Bronchial epithelial cell (primary cell): ENCODE results near the gene RORC. TPM values are rescaled to one million over a fixed set of nuclear protein-coding genes. Genes with fewer than 3 reads are reported as not detected.

Experiments
- DNase-seq: peaks from one replicate; pipeline ENCODE4 v3.0.0-alpha.2; 2010; ENCODE audit warnings: low read depth
- FAIRE-seq: peaks from 2 replicates; lab custom pipeline; 2011; peaks lifted over from hg19 to GRCh38; lab: Jason Lieb, UNC
- H3K27me3 ChIP-seq: 2 replicates; pipeline ENCODE4 v1.5.1; 2011; ENCODE audit warnings: low read length; ENCODE audit not compliant: control insufficient read depth, insufficient read depth
- H3K36me3 ChIP-seq: 2 replicates; pipeline ENCODE4 v1.5.1; 2011; ENCODE audit warnings: low read length; ENCODE audit not compliant: control insufficient read depth, insufficient read depth
- H3K4me3 ChIP-seq: 2 replicates; pipeline ENCODE4 v1.5.1; 2011; ENCODE audit warnings: mild to moderate bottlenecking, low read depth, low read length, control low read depth
- CTCF ChIP-seq: IDR thresholded peaks from 2 replicates; pipeline ENCODE4 v1.5.1; 2011; ENCODE audit warnings: mild to moderate bottlenecking, moderate library complexity, low read length, control low read depth, inconsistent platforms; ENCODE audit not compliant: insufficient read depth, severe bottlenecking
- total RNA-seq: library from RNA; depleted of rRNA; stranded (reverse); fragments of >200 nt; gene quantifications from 2 replicates; pipeline ENCODE4 v1.2.1, GENCODE V29; 2014

Gene RORC
- total RNA-seq, 1 donor from 2014 or later = 0.26 TPM

- no peaks in the 10 kb centered on the region for H3K36me3 ChIP-seq
- H3K4me3 ChIP-seq = no peak overlapping the region
- FAIRE-seq = no peak
- TF ChIP-seq CTCF = no peak
- no peak for DNase-seq
- H3K27me3 ChIP-seq = no peaks in the 10 kb centered on the region
These were observed 1.5 kb downstream of the RORC start for GRCh38 chr1:151830055-151830454.

GRCh38 chr1:151829352-151830046 lies 2.1 kb downstream of the RORC start:
- Histone ChIP-seq H3K4me3 (no peak overlapping the region), H3K36me3 (no peaks in the 10 kb centered on the region), H3K27me3 (no peaks in the 10 kb centered on the region)
- no peak for TF ChIP-seq CTCF
- no peak for DNase-seq
- FAIRE-seq = no peak

GRCh38 chr1:151828921-151829320 lies 2.7 kb downstream of the RORC start:
- no peaks in the 10 kb centered on the region for H3K36me3 ChIP-seq
- H3K27me3 ChIP-seq = no peaks in the 10 kb centered on the region
- no peak for TF ChIP-seq CTCF
- DNase-seq (peak; percentile 61), FAIRE-seq (peak; percentile 52)
- no peak overlapping the region for H3K4me3 ChIP-seq

GRCh38 chr1:151827853-151828252 lies 3.7 kb downstream of the RORC start:
- TF ChIP-seq CTCF = no peak
- FAIRE-seq (no peak), DNase-seq (no peak)
- H3K4me3 ChIP-seq = no peak overlapping the region
- H3K36me3 ChIP-seq = no peaks in the 10 kb centered on the region
- no peaks in the 10 kb centered on the region for H3K27me3 ChIP-seq

GRCh38 chr1:151825751-151826660 lies 5.6 kb downstream of the RORC start:
- TF ChIP-seq CTCF = no peak
- Histone ChIP-seq H3K4me3 (no peak overlapping the region), H3K27me3 (no peaks in the 10 kb centered on the region), H3K36me3 (no peaks in the 10 kb centered on the region)
- DNase-seq = no peak
- FAIRE-seq = peak; percentile 75
